ENCODE measurements around the gene ZDHHC1. TPM values are rescaled to one million over a fixed set of nuclear protein-coding genes. Genes with fewer than 3 reads are reported as not detected.
"Not testable (repeated sequence)": the region's sequence is repeated elsewhere in the genome, so short reads cannot be mapped to it uniquely, and the experiment has no call there.

Gene ZDHHC1
- total and polyA plus RNA-seq, 4 donors, result 0.33 to 1.6 (median 1.1) TPM

DNA sequence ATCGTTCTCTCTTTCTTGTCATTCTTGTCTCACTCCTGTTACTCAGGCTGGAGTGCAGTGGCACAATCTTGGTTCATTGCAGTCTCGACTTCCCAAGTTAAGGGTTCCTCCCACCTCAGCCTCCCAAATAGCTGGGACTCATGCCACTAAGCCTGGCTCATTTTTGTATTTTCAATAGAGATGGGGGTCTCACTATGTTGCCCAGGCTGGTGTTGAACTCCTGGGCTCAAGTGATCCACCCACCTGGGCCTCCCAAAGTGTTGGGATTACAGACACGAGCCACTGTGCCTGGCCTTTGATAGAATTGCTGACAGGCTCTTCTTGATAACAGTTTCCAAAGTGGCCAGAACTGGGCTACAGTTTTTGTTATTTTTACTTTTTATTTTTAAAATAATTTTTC is 55.2 kb downstream of the ZDHHC1 start:
- TF ChIP-seq, protein P1, sequence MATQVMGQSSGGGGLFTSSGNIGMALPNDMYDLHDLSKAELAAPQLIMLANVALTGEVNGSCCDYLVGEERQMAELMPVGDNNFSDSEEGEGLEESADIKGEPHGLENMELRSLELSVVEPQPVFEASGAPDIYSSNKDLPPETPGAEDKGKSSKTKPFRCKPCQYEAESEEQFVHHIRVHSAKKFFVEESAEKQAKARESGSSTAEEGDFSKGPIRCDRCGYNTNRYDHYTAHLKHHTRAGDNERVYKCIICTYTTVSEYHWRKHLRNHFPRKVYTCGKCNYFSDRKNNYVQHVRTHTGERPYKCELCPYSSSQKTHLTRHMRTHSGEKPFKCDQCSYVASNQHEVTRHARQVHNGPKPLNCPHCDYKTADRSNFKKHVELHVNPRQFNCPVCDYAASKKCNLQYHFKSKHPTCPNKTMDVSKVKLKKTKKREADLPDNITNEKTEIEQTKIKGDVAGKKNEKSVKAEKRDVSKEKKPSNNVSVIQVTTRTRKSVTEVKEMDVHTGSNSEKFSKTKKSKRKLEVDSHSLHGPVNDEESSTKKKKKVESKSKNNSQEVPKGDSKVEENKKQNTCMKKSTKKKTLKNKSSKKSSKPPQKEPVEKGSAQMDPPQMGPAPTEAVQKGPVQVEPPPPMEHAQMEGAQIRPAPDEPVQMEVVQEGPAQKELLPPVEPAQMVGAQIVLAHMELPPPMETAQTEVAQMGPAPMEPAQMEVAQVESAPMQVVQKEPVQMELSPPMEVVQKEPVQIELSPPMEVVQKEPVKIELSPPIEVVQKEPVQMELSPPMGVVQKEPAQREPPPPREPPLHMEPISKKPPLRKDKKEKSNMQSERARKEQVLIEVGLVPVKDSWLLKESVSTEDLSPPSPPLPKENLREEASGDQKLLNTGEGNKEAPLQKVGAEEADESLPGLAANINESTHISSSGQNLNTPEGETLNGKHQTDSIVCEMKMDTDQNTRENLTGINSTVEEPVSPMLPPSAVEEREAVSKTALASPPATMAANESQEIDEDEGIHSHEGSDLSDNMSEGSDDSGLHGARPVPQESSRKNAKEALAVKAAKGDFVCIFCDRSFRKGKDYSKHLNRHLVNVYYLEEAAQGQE (IDR thresholded peaks at IDR 0.05), result no peak
- TF ChIP-seq HNF4A (conservative IDR thresholded peaks at IDR 0.05), result no peak
- TF ChIP-seq, protein P2, sequence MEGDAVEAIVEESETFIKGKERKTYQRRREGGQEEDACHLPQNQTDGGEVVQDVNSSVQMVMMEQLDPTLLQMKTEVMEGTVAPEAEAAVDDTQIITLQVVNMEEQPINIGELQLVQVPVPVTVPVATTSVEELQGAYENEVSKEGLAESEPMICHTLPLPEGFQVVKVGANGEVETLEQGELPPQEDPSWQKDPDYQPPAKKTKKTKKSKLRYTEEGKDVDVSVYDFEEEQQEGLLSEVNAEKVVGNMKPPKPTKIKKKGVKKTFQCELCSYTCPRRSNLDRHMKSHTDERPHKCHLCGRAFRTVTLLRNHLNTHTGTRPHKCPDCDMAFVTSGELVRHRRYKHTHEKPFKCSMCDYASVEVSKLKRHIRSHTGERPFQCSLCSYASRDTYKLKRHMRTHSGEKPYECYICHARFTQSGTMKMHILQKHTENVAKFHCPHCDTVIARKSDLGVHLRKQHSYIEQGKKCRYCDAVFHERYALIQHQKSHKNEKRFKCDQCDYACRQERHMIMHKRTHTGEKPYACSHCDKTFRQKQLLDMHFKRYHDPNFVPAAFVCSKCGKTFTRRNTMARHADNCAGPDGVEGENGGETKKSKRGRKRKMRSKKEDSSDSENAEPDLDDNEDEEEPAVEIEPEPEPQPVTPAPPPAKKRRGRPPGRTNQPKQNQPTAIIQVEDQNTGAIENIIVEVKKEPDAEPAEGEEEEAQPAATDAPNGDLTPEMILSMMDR (IDR thresholded peaks at IDR 0.05; ENCODE audit: low read depth, low read length, missing input control), result no peak
- no peak for TF ChIP-seq SP1 (IDR thresholded peaks at IDR 0.05)
- TF ChIP-seq HNF4G (IDR thresholded peaks at IDR 0.05), result no peak
- TF ChIP-seq ATF3 (IDR thresholded peaks at IDR 0.05), result no peak
- no peak for TF ChIP-seq TAF1 (conservative IDR thresholded peaks at IDR 0.05)
- TF ChIP-seq JUND (IDR thresholded peaks at IDR 0.05), result no peak
- TF ChIP-seq RAD21 (IDR thresholded peaks at IDR 0.05), result no peak
- TF ChIP-seq FOXA2 (IDR thresholded peaks at IDR 0.05), result no peak
- WGBS, result 84% methylated on average over 3 of the region's 3 CpGs
- no peak overlapping the region for H3K9ac ChIP-seq (ENCODE audit: low read depth in 1 of 2, low read length in 2 of 2)
- no peaks in the 10 kb centered on the region for H3K27me3 ChIP-seq (ENCODE audit: control insufficient read depth in 4 of 4, insufficient read depth in 4 of 4, low read length in 3 of 4)
- H3K4me3 ChIP-seq (ENCODE audit: low read depth in 1 of 3, low read length in 3 of 3), result no peak overlapping the region
- DNase-seq (ENCODE audit: low spot score), result no peak
- H3K4me1 ChIP-seq (ENCODE audit: control insufficient read depth in 4 of 4, insufficient read depth in 4 of 4, low read length in 3 of 4), result peaks cover 0 to 2% (median 0%) of the 10 kb centered on the region in 4 donors
- no peak overlapping the region for H3K27ac ChIP-seq (ENCODE audit: low read depth in 1 of 2, low read length in 2 of 2)
- H3K36me3 ChIP-seq (ENCODE audit: control insufficient read depth in 4 of 4, insufficient read depth in 3 of 4, low read depth in 1 of 4, low read length in 3 of 4), result no peaks in the 10 kb centered on the region
- no peaks in the 10 kb centered on the region for H3K9me3 ChIP-seq (ENCODE audit: control insufficient read depth in 4 of 4, low read length in 3 of 4)

DNA sequence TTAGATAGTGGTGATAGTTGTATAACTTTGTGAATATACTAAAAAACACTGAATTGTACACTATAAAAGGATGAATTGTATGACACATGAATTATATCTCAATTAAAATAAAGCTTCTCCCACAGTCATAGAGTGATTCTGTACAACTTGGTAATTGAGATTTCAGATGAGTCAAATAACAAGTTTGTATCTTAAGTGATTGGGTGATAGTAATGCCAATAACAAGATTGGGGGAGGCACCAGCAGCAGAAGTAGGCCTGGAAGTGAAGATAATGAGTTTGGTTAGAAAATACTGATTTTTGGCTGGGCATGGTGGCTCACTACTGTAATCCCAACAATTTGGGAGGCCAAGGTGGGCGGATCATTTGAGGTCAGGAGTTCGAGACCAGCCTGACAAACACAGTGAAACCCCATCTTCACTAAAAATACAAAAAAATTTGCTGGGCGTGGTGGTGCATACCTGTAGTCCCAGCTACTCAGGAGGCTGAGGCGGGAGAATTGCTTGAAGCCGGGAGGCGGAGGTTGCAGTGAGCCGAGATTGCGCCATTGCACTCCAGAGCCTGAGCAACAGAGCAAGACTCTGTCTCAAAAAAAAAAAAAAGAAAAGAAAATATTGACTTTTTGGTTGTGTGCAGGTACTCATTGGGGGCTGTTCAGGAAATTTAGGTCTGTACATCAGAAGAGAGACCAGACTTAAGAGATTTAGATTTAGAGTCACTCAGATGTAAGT is 56.6 kb downstream of the ZDHHC1 start:
- 88% methylated on average over 8 of the region's 8 CpGs for WGBS
- not testable (repeated sequence) for DNase-seq (ENCODE audit: low spot score); H3K9me3 ChIP-seq (ENCODE audit: control insufficient read depth in 4 of 4, low read length in 3 of 4); H3K4me3 ChIP-seq (ENCODE audit: low read depth in 1 of 3, low read length in 3 of 3); H3K27me3 ChIP-seq (ENCODE audit: control insufficient read depth in 4 of 4, insufficient read depth in 4 of 4, low read length in 3 of 4); H3K36me3 ChIP-seq (ENCODE audit: control insufficient read depth in 4 of 4, insufficient read depth in 3 of 4, low read depth in 1 of 4, low read length in 3 of 4); H3K4me1 ChIP-seq (ENCODE audit: control insufficient read depth in 4 of 4, insufficient read depth in 4 of 4, low read length in 3 of 4); H3K9ac ChIP-seq (ENCODE audit: low read depth in 1 of 2, low read length in 2 of 2); H3K27ac ChIP-seq (ENCODE audit: low read depth in 1 of 2, low read length in 2 of 2)

GRCh38 chr16:67357561-67357960 is 58.7 kb downstream of the ZDHHC1 start:
- Histone ChIP-seq H3K27ac (ENCODE audit: low read depth in 1 of 2, low read length in 2 of 2) (no peak overlapping the region), H3K27me3 (ENCODE audit: control insufficient read depth in 4 of 4, insufficient read depth in 4 of 4, low read length in 3 of 4) (no peaks in the 10 kb centered on the region), H3K36me3 (ENCODE audit: control insufficient read depth in 4 of 4, insufficient read depth in 3 of 4, low read depth in 1 of 4, low read length in 3 of 4) (no peaks in the 10 kb centered on the region), H3K4me3 (ENCODE audit: low read depth in 1 of 3, low read length in 3 of 3) (no peak overlapping the region), H3K4me1 (ENCODE audit: control insufficient read depth in 4 of 4, insufficient read depth in 4 of 4, low read length in 3 of 4) (no peaks in the 10 kb centered on the region), H3K9ac (ENCODE audit: low read depth in 1 of 2, low read length in 2 of 2) (no peak overlapping the region), H3K9me3 (ENCODE audit: control insufficient read depth in 4 of 4, low read length in 3 of 4) (no peaks in the 10 kb centered on the region)
- 65% methylated on average over 4 of the region's 4 CpGs for WGBS
- DNase-seq (ENCODE audit: low spot score), result no peak
- TF ChIP-seq FOXA2 (IDR thresholded peaks at IDR 0.05) (no peak), MAX (IDR thresholded peaks at IDR 0.05) (no peak)
